GM18507 (cell line): ENCODE data around the gene PODNL1.

Experiments
- DNase-seq: peaks from one replicate; pipeline ENCODE4 v3.0.0; 2011; ENCODE audit warnings: low read depth; ENCODE audit not compliant: insufficient read length; ENCODE audit errors: extremely low spot score
- FAIRE-seq: peaks from 2 replicates; lab custom pipeline; 2011; peaks lifted over from hg19 to GRCh38; lab: Jason Lieb, UNC

PODNL1 gene

GRCh38 chr19:13959962-13960862 lies 22.0 kb upstream of the PODNL1 start:
- no peak for DNase-seq
- no peak for FAIRE-seq

DNA sequence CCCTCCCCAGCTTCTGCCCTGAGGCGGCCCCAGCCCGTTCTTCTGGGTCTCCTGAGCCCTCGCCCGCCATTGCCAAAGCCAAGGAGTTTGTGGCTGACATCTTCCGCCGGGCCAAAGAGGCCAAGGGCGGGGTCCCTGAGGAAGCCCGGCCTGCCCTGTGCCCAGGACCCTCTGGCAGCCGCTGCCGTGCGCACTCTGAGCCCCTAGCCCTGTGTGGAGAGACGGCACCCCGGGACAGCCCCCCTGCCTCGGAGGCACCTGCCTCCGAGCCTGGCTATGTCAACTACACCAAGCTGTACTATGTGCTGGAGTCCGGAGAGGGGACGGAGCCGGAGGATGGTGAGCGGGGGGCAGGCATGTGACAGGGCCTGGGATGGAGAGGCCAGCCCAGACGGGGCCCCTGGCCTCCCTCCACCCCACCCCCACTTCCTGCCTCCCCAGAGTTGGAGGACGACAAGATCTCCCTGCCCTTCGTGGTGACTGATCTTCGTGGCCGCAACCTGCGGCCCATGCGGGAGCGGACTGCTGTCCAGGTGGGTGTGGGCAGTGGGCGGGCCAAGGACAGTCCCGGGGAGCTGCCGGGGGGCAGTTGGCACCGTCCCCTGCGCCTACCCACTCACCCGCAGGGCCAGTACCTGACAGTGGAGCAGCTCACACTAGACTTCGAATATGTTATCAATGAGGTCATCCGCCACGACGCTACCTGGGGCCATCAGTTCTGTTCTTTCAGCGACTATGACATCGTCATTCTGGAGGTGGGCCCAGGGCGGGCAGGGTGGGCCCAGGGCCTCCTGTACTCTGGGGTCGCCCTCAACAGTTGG lies 21.1 kb upstream of the PODNL1 start:
- no peak for DNase-seq
- FAIRE-seq, result no peak

DNA sequence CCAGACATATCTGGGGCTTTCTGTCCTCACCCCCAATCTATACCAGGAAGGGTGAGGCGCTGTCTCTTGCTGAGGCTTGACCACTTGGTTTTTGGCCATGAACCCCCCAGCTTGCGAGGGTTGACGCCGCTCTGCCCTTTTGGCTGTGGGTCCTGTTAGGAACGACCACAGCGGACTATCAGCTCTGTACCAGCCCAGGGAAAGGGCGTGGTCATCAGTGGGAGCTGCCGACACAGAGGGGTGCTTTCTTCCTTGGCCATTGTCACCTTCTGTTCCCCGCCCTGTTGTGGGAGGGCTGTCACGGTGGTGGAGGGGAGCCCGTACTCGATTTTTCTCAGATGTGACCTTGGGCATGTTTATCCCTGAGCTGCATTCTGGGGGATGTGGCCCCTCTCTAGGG lies 19.8 kb upstream of the PODNL1 start:
- no peak for DNase-seq
- FAIRE-seq, result no peak

DNA sequence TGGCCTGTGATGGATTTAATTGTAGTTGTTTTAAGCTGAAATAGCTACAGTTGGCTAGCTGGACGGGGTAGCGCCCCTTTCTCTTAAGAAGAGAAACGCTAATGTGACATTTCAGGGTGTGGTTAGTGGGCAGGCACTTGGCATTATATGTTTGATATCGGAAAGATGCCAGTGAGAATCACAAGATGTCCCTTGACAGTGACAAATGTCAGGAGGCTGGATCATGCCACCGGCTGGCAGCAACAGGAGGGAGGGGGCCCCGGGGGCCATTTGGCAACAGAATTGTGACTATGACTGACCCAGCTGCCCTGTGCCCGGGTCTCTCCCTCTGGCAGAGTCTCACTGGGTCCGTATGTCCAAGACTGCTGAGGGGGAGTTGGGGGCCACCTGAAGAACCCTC lies 18.8 kb upstream of the PODNL1 start:
- FAIRE-seq (no peak), DNase-seq (no peak)

DNA sequence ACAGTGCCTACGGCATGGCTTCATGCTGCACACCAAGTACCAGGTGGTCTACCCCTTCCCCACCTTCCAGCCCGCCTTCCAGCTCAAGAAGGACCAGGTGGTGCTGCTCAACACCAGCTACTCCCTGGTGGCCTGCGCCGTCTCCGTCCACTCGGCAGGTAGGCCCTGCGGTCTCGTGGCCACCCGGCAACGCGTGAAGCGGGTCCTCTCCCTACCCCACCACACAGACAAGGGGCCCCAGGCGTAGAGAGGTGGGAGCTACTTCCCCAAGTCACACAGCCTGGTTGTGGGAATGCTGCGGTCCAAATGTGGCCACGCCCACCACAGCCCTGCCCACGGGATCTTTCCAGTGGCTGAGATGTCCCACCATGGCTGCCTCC lies 18.1 kb upstream of the PODNL1 start:
- FAIRE-seq (no peak), DNase-seq (no peak)

GRCh38 chr19:13955662-13956364 lies 17.6 kb upstream of the PODNL1 start:
- no peak for FAIRE-seq
- DNase-seq, result no peak

- DNase-seq (no peak), FAIRE-seq (no peak)
These were observed 16.0 kb upstream of the PODNL1 start for GRCh38 chr19:13954185-13954584.

DNA sequence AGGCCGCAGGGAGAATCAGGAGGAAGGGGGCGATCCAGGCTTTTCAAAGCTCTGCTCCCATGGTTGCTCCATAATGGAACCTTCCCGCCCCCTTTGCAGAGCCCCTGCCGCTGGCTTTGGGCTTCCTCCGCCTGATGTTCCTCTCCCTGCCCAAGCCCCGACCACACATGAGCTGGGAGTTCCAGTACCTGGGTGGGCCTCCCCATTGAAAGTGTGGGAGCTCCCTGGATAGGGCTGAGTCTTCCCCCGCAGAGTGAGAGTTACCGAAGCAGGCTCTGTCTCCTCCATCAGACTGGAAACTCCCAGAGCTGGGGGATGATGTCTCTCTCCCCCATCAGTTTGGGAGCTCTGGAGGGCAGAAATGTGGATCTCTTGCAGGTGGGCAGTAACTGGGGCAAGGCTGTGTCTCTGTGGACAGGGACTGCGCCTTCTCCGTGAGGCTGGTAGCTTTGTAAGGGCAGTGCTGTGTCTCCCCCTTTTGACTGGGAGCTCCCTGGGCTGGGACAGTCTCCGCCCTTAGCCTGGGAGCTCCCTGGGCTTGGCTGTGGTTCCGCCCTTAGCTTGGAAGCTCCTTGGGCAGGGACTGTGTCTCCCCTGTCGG lies 14.8 kb upstream of the PODNL1 start:
- no peak for FAIRE-seq
- DNase-seq, result no peak

- FAIRE-seq (peak; percentile 100), DNase-seq (peak; percentile 100)
These were observed 14.1 kb upstream of the PODNL1 start, which contains the start of gene DCAF15 for GRCh38 chr19:13952154-13952930. Gene DCAF15, plus strand, starts transcription at chr19:13952509. Its CDS starts 4 bp downstream, at chr19:13952513.

GRCh38 chr19:13951799-13952153 lies 13.6 kb upstream of the PODNL1 start:
- FAIRE-seq, result no peak

GRCh38 chr19:13951043-13951442 lies 12.8 kb upstream of the PODNL1 start:
- FAIRE-seq (no peak), DNase-seq (no peak)

More at GRCh38 chr19:13951799-13952153, 13.6 kb upstream of the PODNL1 start:
- no peak for DNase-seq

DNA sequence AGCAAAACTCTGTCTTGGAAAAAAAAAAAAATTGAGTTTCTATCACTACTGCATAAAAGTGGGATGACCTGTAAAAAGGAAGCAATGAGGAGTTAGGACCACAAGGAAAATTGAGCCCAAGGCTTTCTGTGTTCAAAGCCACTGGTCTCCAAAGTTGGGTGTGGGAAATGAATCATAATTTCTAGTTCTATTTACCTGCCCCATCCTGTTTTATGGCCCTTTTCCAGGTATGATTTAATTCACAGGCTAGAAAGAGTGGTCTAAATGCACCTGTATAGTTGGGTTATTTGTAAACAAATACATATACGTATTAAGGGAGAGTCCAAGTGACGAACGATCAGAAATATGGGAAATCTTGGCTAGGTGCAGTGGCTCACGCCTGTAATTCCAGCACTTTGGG lies 8.2 kb upstream of the PODNL1 start:
- no peak for FAIRE-seq
- DNase-seq, result no peak

DNA sequence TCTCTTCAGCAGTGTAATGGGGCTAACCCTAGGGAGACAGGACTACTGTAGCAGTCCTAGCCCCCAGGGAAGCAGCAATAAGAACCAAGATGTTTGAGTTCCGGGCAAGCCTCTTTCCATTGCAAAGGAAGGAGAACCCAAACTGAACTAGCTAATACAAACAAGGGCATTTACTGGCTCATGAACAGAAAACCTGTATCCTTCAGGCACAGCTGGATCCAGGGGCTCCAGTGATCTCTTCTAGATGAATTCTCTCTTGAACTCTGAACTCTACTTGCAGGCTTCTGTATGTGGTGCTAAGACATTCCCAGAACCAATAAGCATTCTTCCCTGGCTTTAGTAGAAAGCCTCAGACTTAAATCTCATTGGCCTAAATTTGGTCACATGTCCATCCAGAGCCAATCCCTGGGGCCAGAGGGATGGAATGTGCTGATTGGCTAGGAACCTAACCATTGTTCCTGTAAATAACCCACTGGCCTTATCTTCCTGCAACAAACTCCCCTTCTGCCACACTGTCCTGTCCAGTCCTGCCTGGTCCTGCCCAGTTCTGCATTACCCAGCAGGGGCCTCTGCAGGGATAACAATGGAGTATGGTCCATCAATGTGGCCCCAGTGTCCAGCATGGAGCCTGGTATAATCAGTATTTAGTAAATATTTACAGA lies 3.9 kb upstream of the PODNL1 start:
- no peak for FAIRE-seq

GRCh38 chr19:13937479-13938300 lies 527 bp downstream of the PODNL1 start:
- FAIRE-seq (no peak), DNase-seq (no peak)

More for the DNA sequence above, 3.9 kb upstream of the PODNL1 start:
- DNase-seq, result no peak

GRCh38 chr19:13935765-13936510 lies 2.3 kb downstream of the PODNL1 start:
- FAIRE-seq (no peak), DNase-seq (no peak)

DNA sequence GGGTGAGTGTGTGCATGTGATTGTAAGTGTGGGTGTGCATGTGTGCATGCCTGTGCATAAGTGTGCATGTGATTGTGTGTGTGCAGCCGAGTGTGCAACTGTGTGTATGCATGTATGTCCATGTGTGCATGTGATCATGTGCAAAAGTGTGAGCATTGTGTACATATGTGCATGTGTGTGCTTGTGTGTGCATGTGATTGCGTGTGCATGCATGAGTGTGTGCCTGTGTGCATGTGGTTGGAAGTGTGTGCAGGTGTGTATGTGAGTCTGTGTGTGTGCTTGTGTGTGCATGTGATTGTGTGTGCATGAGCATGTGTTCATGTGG lies 3.5 kb downstream of the PODNL1 start:
- no peak for DNase-seq
- FAIRE-seq, result no peak

DNA sequence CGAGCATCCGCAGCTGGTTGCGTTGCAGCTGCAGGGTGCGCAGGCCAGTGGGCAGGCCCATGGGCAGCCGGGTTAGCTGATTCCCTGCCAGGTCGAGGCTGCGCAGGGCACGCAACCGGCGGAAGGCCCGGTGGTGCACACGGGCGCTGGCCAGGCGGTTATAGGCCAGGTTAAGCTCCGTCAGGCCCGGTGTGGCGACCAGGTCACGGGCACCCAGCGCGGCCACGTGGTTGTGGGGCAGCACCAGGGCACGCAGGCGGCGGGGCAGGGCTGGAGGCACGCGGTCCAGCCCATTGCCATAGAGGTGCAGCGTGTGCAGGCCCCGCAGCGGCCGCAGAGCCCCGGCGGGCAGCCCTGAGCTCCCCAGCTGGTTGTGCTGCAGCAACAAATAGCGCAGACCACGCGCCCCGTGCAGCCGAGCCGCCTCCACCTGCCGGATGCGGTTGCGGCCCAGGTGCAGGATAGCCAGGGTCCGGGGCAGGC lies 5.3 kb downstream of the PODNL1 start:
- DNase-seq (no peak), FAIRE-seq (no peak)
